ENCODE data around the gene POU2F1. TPM values are rescaled to one million over a fixed set of nuclear protein-coding genes. Genes with fewer than 3 reads are reported as not detected.

The POU2F1 gene
- total and polyA plus RNA-seq, 2 donors (not counting 3 experiments of a cell fraction or from before 2014, with no cell fraction given) = 6.0 to 12.9 TPM

GRCh38 chr1:167429612-167430011 is 208.9 kb downstream of the POU2F1 start:
- Histone ChIP-seq H2AFZ (ENCODE audit: low read depth, low read length) (no peak overlapping the region), H3K4me1 (ENCODE audit: control insufficient read depth, extremely low read depth, insufficient read depth, low read length) (no peaks in the 10 kb centered on the region), H3K9me3 (replicated peaks; ENCODE audit: control insufficient read depth, insufficient read depth, low read length) (no peaks in the 10 kb centered on the region), H3K4me3 (replicated peaks in 1 of 3; ENCODE audit: insufficient read depth in 1 of 3, low read depth in 1 of 3, low read length in 3 of 3) (no peak overlapping the region), H3K4me2 (ENCODE audit: insufficient read depth, low read length) (no peak overlapping the region), H3K9me1 (replicated peaks; ENCODE audit: control insufficient read depth, extremely low read depth, insufficient read depth, low read length) (no peaks in the 10 kb centered on the region), H3K79me2 (ENCODE audit: control insufficient read depth, insufficient read depth, low read length) (no peaks in the 10 kb centered on the region), H4K20me1 (replicated peaks; ENCODE audit: control insufficient read depth, extremely low read depth, insufficient read depth, low read length) (no peaks in the 10 kb centered on the region), H3K36me3 (ENCODE audit: control insufficient read depth in 2 of 2, extremely low read depth in 1 of 2, insufficient read depth in 2 of 2, low read length in 2 of 2) (no peaks in the 10 kb centered on the region), H3K27ac (ENCODE audit: insufficient read depth, low read depth, low read length) (no peak overlapping the region), H3K9ac (replicated peaks; ENCODE audit: extremely low read depth, insufficient read depth, low read length) (no peak overlapping the region), H3K27me3 (ENCODE audit: control insufficient read depth in 2 of 2, insufficient read depth in 2 of 2, low read length in 2 of 2) (no peaks in the 10 kb centered on the region)
- ChIA-PET POLR2A (no interaction called here), CTCF (no interaction called here)
- intact Hi-C loops (cut with micrococcal nuclease) = no loop called here
- dilution Hi-C loops (cut with MboI; ENCODE audit: extremely low pct_ligation_motif_present, low sequenced_read_pairs) = no loop called here
- DNase-seq (ENCODE audit: low read depth, low spot score) (no peak), FAIRE-seq (no peak)
- BruUV-seq (replicated peaks) = no TSS peak
- no peak for TF ChIP-seq POLR2A (IDR thresholded peaks at IDR 0.05; ENCODE audit: low read depth, low read length)
- no peak for TF ChIP-seq CTCF (IDR thresholded peaks at IDR 0.05; ENCODE audit: extremely low read depth in 1 of 2, insufficient read depth in 1 of 2, low read depth in 1 of 2, low read length in 2 of 2)
- TF ChIP-seq MAX (IDR thresholded peaks at IDR 0.05; ENCODE audit: insufficient read depth, insufficient read length) = no peak
- no peak for TF ChIP-seq JUN (IDR thresholded peaks at IDR 0.05; ENCODE audit: borderline replicate concordance, insufficient read depth, insufficient read length, low read depth)
- no peak for TF ChIP-seq POLR2AphosphoS5 (IDR thresholded peaks at IDR 0.05; ENCODE audit: insufficient read depth, low read depth, low read length)
- no peak for TF ChIP-seq MYC (IDR thresholded peaks at IDR 0.05; ENCODE audit: low read depth, low read length)
- TF ChIP-seq EZH2 (IDR thresholded peaks at IDR 0.05; ENCODE audit: borderline replicate concordance, low read depth, low read length, severe bottlenecking) = no peak
- TF ChIP-seq FOS (IDR thresholded peaks at IDR 0.05; ENCODE audit: borderline replicate concordance, insufficient read depth, low read length) = no peak
